K562 (cell line): ENCODE results near the gene PYDC1. TPM values are rescaled to one million over a fixed set of nuclear protein-coding genes. Genes with fewer than 3 reads are reported as not detected.

ENCODE experiments used
- BHLHE40 ChIP-seq: IDR thresholded peaks from 2 replicates; pipeline ENCODE4 v1.6.1; 2011; ENCODE audit warnings: low read length, improper control_type of control experiment
- CEBPB ChIP-seq: fragments of 450-650 bp; IDR thresholded peaks from 2 replicates; pipeline ENCODE4 v1.6.1; 2016; ENCODE audit warnings: missing genetic modification characterization, missing compliant biosample characterization
- CEBPG ChIP-seq, 3 experiments: fragments of 200-800 bp in 1 of 3; sonication (Bioruptor generic) in 1 of 3; sonication (generic) in 1 of 3; formaldehyde crosslinking in 1 of 3; IDR thresholded peaks in 2 of 3; conservative IDR thresholded peaks in 1 of 3; 2 replicates each; pipeline versions ENCODE4 v1.6.1 to v1.8.0; 2016 to 2022; ENCODE audit warnings: missing compliant biosample characterization in 2 of 3, missing genetic modification characterization in 2 of 3, mild to moderate bottlenecking in 1 of 3, missing genetic modification reagents in 1 of 3
- KAT8 ChIP-seq: fragments of 450-650 bp; IDR thresholded peaks from 2 replicates; pipeline ENCODE4 v1.6.1; 2016; ENCODE audit warnings: low read depth, mild to moderate bottlenecking
- MBD2 ChIP-seq: sonication (generic); IDR thresholded peaks from 2 replicates; pipeline ENCODE4 v1.6.1; 2016; ENCODE audit warnings: low read depth, borderline replicate concordance
- NR0B1 ChIP-seq: fragments of 450-650 bp; IDR thresholded peaks from one replicate; pipeline ENCODE4 v1.6.1; 2018; ENCODE audit warnings: mild to moderate bottlenecking, moderate library complexity; ENCODE audit not compliant: partially characterized antibody
- SUPT5H ChIP-seq: fragments of 450-650 bp; IDR thresholded peaks from 2 replicates; pipeline ENCODE4 v1.6.1; 2016
- polyA plus RNA-seq, 8 experiments: library from polyadenylated mRNA; depleted of rRNA in 4 of 8; stranded (reverse) in 5 of 8; unstranded in 3 of 8; fragments of >200 nt; fragmentation: Nextera tagmentation in 2 of 8; fragmentation: Illumina TruSeq in 1 of 8; extraction: Ambion mirVana in 2 of 8; extraction: Trizol in 1 of 8; gene quantifications; 2 replicates each; pipeline versions ENCODE4 v1.2.1 to v1.2.3, GENCODE V29; 2011 to 2014; ENCODE audit warnings: inconsistent platforms in 1 of 8, missing spikeins in 1 of 8
- total RNA-seq, 7 experiments: library from RNA; depleted of rRNA in 6 of 7; stranded (reverse); fragments of >200 nt in 6 of 7; fragmentation: Illumina TruSeq in 2 of 7; extraction: Trizol in 2 of 7; gene quantifications; 2 replicates each; pipeline versions ENCODE4 v1.2.1 to v1.2.3, GENCODE V29; 2011 to 2021; ENCODE audit warnings: low replicate concordance in 1 of 7
- TF ChIP-seq, protein P1 (sequence below), 2 experiments: fragments of 450-650 bp; formaldehyde crosslinking in 1 of 2; IDR thresholded peaks; 2 replicates each; pipeline versions ENCODE4 v1.4.0 to v1.6.1; 2014 to 2020; ENCODE audit warnings: mild to moderate bottlenecking in 2 of 2, borderline replicate concordance in 1 of 2, low read depth in 1 of 2
- TF ChIP-seq, protein P2 (sequence below): fragments of 200-400 bp; formaldehyde crosslinking; IDR thresholded peaks from 2 replicates; pipeline ENCODE4 v1.6.1; 2017; ENCODE audit warnings: mild to moderate bottlenecking, low read depth, low read length, moderate library complexity
- TF ChIP-seq, protein P3 (sequence below): sonication (generic); formaldehyde crosslinking; IDR thresholded peaks from 2 replicates; pipeline ENCODE4 v1.8.0; 2022; ENCODE audit warnings: mild to moderate bottlenecking, missing genetic modification reagents
- TF ChIP-seq, protein P4 (sequence below): IDR thresholded peaks from 2 replicates; pipeline ENCODE4 v1.6.1; 2011; ENCODE audit not compliant: insufficient read length; ENCODE audit errors: extremely low read depth

Gene PYDC1
- total and polyA plus RNA-seq, 9 of the 15 experiments (the other 6 are each of a cell fraction or from before 2014, with no cell fraction given): not detected

DNA sequence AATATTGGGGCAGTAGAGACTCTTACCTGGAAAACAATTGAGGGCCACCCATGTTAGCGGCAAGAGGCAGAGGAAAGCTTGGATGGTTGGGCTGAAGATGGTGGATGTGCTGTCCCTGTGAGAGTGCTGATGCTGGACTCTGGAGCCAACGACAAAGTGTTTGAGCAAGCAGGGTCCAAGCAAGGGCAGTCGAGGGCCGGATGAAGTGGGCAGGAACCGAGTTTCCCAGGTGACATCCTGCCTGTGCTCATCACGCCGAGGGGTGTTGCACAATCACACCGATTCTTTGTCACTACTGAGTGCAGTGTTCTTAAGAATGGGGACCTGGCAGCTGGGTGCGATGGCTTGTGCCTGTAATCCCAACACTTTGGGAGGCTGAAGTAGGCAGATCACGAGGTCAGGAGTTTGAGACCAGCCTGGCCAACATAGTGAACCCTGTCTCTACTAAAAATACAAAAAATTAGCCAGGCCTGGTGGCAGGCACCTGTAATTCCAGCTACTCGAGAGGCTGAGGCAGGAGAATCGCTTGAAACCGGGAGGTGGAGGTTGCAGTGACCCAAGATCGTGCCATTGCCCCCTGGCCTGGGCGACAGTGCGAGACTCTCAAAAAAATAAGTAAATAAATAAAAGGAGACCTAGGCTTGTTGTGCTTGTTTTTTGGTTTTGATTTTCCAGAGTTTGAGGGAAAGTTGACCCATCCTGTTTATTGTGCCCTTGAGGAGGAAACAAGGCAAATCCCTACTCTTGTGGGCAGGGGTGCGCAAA, 20.4 kb downstream of the PYDC1 start (continued):
- TF ChIP-seq, protein P1, sequence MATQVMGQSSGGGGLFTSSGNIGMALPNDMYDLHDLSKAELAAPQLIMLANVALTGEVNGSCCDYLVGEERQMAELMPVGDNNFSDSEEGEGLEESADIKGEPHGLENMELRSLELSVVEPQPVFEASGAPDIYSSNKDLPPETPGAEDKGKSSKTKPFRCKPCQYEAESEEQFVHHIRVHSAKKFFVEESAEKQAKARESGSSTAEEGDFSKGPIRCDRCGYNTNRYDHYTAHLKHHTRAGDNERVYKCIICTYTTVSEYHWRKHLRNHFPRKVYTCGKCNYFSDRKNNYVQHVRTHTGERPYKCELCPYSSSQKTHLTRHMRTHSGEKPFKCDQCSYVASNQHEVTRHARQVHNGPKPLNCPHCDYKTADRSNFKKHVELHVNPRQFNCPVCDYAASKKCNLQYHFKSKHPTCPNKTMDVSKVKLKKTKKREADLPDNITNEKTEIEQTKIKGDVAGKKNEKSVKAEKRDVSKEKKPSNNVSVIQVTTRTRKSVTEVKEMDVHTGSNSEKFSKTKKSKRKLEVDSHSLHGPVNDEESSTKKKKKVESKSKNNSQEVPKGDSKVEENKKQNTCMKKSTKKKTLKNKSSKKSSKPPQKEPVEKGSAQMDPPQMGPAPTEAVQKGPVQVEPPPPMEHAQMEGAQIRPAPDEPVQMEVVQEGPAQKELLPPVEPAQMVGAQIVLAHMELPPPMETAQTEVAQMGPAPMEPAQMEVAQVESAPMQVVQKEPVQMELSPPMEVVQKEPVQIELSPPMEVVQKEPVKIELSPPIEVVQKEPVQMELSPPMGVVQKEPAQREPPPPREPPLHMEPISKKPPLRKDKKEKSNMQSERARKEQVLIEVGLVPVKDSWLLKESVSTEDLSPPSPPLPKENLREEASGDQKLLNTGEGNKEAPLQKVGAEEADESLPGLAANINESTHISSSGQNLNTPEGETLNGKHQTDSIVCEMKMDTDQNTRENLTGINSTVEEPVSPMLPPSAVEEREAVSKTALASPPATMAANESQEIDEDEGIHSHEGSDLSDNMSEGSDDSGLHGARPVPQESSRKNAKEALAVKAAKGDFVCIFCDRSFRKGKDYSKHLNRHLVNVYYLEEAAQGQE (IDR thresholded peaks at IDR 0.05; ENCODE audit: borderline replicate concordance): peak; percentile 34
- TF ChIP-seq, protein P1 (CRISPR knock-in tag; IDR thresholded peaks at IDR 0.05; ENCODE audit: low read depth): no peak
- TF ChIP-seq SUPT5H (peak; percentile 72), CEBPG (CRISPR knock-in tag; IDR thresholded peaks at IDR 0.05) (peak; percentile 83), CEBPG (tag; conservative IDR thresholded peaks at IDR 0.05 in 1 of 2, IDR thresholded peaks at IDR 0.05 in 1 of 2) (peak; percentile 74 to 79), NR0B1 (no peak), KAT8 (no peak), BHLHE40 (no peak), CEBPB (tag) (peak; percentile 92), MBD2 (no peak)
- TF ChIP-seq, protein P2, sequence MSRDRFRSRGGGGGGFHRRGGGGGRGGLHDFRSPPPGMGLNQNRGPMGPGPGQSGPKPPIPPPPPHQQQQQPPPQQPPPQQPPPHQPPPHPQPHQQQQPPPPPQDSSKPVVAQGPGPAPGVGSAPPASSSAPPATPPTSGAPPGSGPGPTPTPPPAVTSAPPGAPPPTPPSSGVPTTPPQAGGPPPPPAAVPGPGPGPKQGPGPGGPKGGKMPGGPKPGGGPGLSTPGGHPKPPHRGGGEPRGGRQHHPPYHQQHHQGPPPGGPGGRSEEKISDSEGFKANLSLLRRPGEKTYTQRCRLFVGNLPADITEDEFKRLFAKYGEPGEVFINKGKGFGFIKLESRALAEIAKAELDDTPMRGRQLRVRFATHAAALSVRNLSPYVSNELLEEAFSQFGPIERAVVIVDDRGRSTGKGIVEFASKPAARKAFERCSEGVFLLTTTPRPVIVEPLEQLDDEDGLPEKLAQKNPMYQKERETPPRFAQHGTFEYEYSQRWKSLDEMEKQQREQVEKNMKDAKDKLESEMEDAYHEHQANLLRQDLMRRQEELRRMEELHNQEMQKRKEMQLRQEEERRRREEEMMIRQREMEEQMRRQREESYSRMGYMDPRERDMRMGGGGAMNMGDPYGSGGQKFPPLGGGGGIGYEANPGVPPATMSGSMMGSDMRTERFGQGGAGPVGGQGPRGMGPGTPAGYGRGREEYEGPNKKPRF: no peak
- TF ChIP-seq, protein P3, sequence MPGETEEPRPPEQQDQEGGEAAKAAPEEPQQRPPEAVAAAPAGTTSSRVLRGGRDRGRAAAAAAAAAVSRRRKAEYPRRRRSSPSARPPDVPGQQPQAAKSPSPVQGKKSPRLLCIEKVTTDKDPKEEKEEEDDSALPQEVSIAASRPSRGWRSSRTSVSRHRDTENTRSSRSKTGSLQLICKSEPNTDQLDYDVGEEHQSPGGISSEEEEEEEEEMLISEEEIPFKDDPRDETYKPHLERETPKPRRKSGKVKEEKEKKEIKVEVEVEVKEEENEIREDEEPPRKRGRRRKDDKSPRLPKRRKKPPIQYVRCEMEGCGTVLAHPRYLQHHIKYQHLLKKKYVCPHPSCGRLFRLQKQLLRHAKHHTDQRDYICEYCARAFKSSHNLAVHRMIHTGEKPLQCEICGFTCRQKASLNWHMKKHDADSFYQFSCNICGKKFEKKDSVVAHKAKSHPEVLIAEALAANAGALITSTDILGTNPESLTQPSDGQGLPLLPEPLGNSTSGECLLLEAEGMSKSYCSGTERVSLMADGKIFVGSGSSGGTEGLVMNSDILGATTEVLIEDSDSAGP: no peak
- TF ChIP-seq, protein P4, sequence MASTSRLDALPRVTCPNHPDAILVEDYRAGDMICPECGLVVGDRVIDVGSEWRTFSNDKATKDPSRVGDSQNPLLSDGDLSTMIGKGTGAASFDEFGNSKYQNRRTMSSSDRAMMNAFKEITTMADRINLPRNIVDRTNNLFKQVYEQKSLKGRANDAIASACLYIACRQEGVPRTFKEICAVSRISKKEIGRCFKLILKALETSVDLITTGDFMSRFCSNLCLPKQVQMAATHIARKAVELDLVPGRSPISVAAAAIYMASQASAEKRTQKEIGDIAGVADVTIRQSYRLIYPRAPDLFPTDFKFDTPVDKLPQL: no peak
